Keratinocyte (primary cell): ENCODE measurements around the gene GP1BB. TPM values are rescaled to one million over a fixed set of nuclear protein-coding genes. Genes with fewer than 3 reads are reported as not detected.

Experiments used
- DNase-seq: peaks from one replicate; pipeline ENCODE4 v3.0.0-alpha.2; 2011; ENCODE audit warnings: low read depth, missing footprints, low spot score
- FAIRE-seq: peaks from 2 replicates; lab custom pipeline; 2011; peaks lifted over from hg19 to GRCh38; lab: Jason Lieb, UNC
- H2AFZ ChIP-seq: 2 replicates; pipeline ENCODE4 v1.6.0; 2012; ENCODE audit warnings: low read length, control low read depth, inconsistent platforms; ENCODE audit not compliant: control insufficient read depth
- H3K27ac ChIP-seq: 2 replicates; pipeline ENCODE4 v1.5.1; 2011; ENCODE audit warnings: low read length; ENCODE audit not compliant: control insufficient read depth, insufficient read depth
- H3K27me3 ChIP-seq: 3 replicates; pipeline ENCODE4 v1.6.0; 2011; ENCODE audit warnings: low read length; ENCODE audit not compliant: control insufficient read depth, insufficient read depth; ENCODE audit errors: extremely low read depth
- H3K36me3 ChIP-seq, 2 experiments: 2 replicates in 1 of 2; 3 replicates in 1 of 2; pipeline ENCODE4 v1.5.1; 2011; ENCODE audit warnings: low read length in 2 of 2, mild to moderate bottlenecking in 1 of 2; ENCODE audit not compliant: control insufficient read depth in 2 of 2, insufficient read depth in 2 of 2; ENCODE audit errors: extremely low read depth in 1 of 2
- H3K4me1 ChIP-seq: 3 replicates; pipeline ENCODE4 v1.5.1; 2011; ENCODE audit warnings: low read length; ENCODE audit not compliant: control insufficient read depth, insufficient read depth; ENCODE audit errors: extremely low read depth
- H3K4me2 ChIP-seq: 3 replicates; pipeline ENCODE4 v1.6.0; 2011; ENCODE audit warnings: low read depth, low read length; ENCODE audit not compliant: control insufficient read depth, insufficient read depth; ENCODE audit errors: extremely low read depth
- H3K4me3 ChIP-seq, 3 experiments: fragments of 200-600 bp in 1 of 3; sonication (generic) in 1 of 3; 2 replicates in 2 of 3; 3 replicates in 1 of 3; pipeline ENCODE4 v1.5.1; 2011 to 2016; ENCODE audit warnings: low read length in 3 of 3, mild to moderate bottlenecking in 3 of 3, control low read depth in 2 of 3, inconsistent platforms in 1 of 3, low read depth in 1 of 3, mixed read lengths in 1 of 3, mixed run types in 1 of 3, moderate library complexity in 1 of 3; ENCODE audit not compliant: control insufficient read depth in 2 of 3, insufficient read depth in 2 of 3; ENCODE audit errors: extremely low read depth in 1 of 3
- H3K79me2 ChIP-seq: 2 replicates; pipeline ENCODE4 v1.6.0; 2012; ENCODE audit warnings: low read length; ENCODE audit not compliant: control insufficient read depth, insufficient read depth
- H3K9ac ChIP-seq: 3 replicates; pipeline ENCODE4 v1.6.0; 2011; ENCODE audit warnings: low read length; ENCODE audit not compliant: control insufficient read depth, insufficient read depth; ENCODE audit errors: extremely low read depth
- H3K9me1 ChIP-seq: 3 replicates; pipeline ENCODE4 v1.6.0; 2011; ENCODE audit warnings: low read length; ENCODE audit not compliant: control insufficient read depth, insufficient read depth; ENCODE audit errors: extremely low read depth
- H3K9me3 ChIP-seq: 2 replicates; pipeline ENCODE4 v1.5.1; 2012; ENCODE audit warnings: low read depth, low read length; ENCODE audit not compliant: control insufficient read depth
- H4K20me1 ChIP-seq: 3 replicates; pipeline ENCODE4 v1.6.0; 2011; ENCODE audit warnings: low read length; ENCODE audit not compliant: control insufficient read depth, insufficient read depth; ENCODE audit errors: extremely low read depth
- EZH2 ChIP-seq: IDR thresholded peaks from one replicate; pipeline ENCODE4 v1.6.1; 2012; ENCODE audit warnings: inconsistent platforms, mild to moderate bottlenecking, low read length, moderate library complexity
- dilution Hi-C: fragments of 300-500 bp; cut with MboI; formaldehyde crosslinking; loops from one replicate; pipeline ENCODE4 v1.7.0; 2020; ENCODE audit warnings: low sequenced_read_pairs; ENCODE audit not compliant: extremely low pct_ligation_motif_present
- polyA plus RNA-seq, 5 experiments: library from polyadenylated mRNA; depleted of rRNA in 3 of 5; stranded (reverse) in 3 of 5; stranded (forward) in 1 of 5; unstranded in 1 of 5; fragments of >200 nt; gene quantifications; 1 replicate in 1 of 5; 2 replicates in 3 of 5; 3 replicates in 1 of 5; pipeline versions ENCODE4 v1.2.1 to v1.2.3, GENCODE V29; 2011 to 2012; ENCODE audit warnings: missing spikeins in 2 of 5, low read depth in 1 of 5, low replicate concordance in 1 of 5
- TF ChIP-seq, protein P1 (sequence below), 3 experiments: IDR thresholded peaks in 1 of 3; conservative IDR thresholded peaks in 1 of 3; optimal IDR thresholded peaks in 1 of 3; 2 replicates in 2 of 3; 3 replicates in 1 of 3; pipeline versions ENCODE3 to v1.5.1; 2011; ENCODE audit warnings: low read length in 3 of 3, mild to moderate bottlenecking in 3 of 3, moderate library complexity in 2 of 3, control low read depth in 1 of 3, inconsistent platforms in 1 of 3; ENCODE audit not compliant: insufficient read depth in 2 of 3; ENCODE audit errors: extremely low read depth in 1 of 3

GP1BB gene
- polyA plus RNA-seq, 1 donor (not counting 4 experiments of a cell fraction or from before 2014, with no cell fraction given), result 0.05 TPM

DNA sequence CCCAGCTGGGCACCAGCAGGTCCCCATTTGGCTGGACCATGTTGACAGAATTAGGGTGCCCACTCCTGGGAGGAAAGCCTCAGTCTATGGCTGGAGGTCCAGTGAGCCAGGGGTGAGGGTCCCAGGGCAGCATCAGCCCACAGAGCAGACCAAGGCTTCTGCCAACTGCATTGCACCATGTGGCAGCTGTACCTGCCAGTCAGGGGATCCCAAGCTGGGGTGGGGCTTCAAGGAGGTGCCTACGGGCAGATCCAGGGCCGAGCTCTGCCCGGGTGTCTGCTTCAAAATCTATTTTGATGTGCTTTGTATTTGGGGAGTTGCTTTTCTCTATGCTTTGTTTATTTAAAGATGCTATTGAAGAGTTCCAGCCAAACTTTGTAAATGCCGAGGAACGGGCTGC, 10.4 kb downstream of the GP1BB start:
- no peak for DNase-seq
- Histone ChIP-seq H3K4me1 (no peaks in the 10 kb centered on the region), H3K27ac (no peak overlapping the region), H3K9me1 (no peaks in the 10 kb centered on the region), H3K27me3 (peaks cover 2% of the 10 kb centered on the region), H3K4me2 (no peak overlapping the region), H4K20me1 (peaks cover 5% of the 10 kb centered on the region), H3K79me2 (no peaks in the 10 kb centered on the region), H2AFZ (no peak overlapping the region), H3K36me3 (no peaks in the 10 kb centered on the region), H3K4me3 (no peak overlapping the region), H3K9ac (no peak overlapping the region), H3K9me3 (no peaks in the 10 kb centered on the region)
- dilution Hi-C loops, result no loop called here
- FAIRE-seq, result no peak
- TF ChIP-seq, protein P1, sequence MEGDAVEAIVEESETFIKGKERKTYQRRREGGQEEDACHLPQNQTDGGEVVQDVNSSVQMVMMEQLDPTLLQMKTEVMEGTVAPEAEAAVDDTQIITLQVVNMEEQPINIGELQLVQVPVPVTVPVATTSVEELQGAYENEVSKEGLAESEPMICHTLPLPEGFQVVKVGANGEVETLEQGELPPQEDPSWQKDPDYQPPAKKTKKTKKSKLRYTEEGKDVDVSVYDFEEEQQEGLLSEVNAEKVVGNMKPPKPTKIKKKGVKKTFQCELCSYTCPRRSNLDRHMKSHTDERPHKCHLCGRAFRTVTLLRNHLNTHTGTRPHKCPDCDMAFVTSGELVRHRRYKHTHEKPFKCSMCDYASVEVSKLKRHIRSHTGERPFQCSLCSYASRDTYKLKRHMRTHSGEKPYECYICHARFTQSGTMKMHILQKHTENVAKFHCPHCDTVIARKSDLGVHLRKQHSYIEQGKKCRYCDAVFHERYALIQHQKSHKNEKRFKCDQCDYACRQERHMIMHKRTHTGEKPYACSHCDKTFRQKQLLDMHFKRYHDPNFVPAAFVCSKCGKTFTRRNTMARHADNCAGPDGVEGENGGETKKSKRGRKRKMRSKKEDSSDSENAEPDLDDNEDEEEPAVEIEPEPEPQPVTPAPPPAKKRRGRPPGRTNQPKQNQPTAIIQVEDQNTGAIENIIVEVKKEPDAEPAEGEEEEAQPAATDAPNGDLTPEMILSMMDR (optimal IDR thresholded peaks at IDR 0.05 in 1 of 3, IDR thresholded peaks at IDR 0.05 in 1 of 3, conservative IDR thresholded peaks at IDR 0.05 in 1 of 3; ENCODE audit: extremely low read depth in 1 of 3, insufficient read depth in 2 of 3, low read length in 3 of 3), result no peak
- TF ChIP-seq EZH2, result no peak

DNA sequence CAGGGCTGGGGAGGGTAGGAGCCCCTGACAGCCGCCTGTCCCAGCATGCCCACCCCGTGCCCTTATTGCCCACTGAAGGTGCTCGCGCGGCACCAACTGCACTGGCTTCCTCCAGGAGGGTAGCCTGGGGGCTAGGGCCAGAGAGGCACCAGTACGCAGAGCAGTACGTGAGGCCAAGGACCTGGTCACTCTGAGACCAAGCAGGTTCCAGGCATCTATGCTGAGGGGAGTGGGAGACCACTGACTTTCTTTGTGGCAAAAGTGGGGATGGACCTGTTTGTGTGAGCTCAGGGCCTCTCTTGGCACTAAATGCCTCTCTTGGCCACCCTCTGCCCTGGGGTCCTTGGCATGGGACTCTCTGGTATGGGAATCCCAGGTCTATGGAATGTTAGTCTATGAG, 10.8 kb downstream of the GP1BB start:
- Histone ChIP-seq H3K4me2 (no peak overlapping the region), H3K27me3 (peaks cover 2% of the 10 kb centered on the region), H2AFZ (no peak overlapping the region), H3K4me3 (no peak overlapping the region), H4K20me1 (peaks cover 5% of the 10 kb centered on the region), H3K79me2 (no peaks in the 10 kb centered on the region), H3K9me1 (no peaks in the 10 kb centered on the region), H3K36me3 (no peaks in the 10 kb centered on the region), H3K27ac (no peak overlapping the region), H3K4me1 (no peaks in the 10 kb centered on the region), H3K9ac (no peak overlapping the region), H3K9me3 (no peaks in the 10 kb centered on the region)
- TF ChIP-seq, protein P1 (optimal IDR thresholded peaks at IDR 0.05 in 1 of 3, IDR thresholded peaks at IDR 0.05 in 1 of 3, conservative IDR thresholded peaks at IDR 0.05 in 1 of 3; ENCODE audit: extremely low read depth in 1 of 3, insufficient read depth in 2 of 3, low read length in 3 of 3), result no peak
- no peak for TF ChIP-seq EZH2
- DNase-seq (no peak), FAIRE-seq (no peak)
- dilution Hi-C loops, result no loop called here
